ENCODE data around the gene H2BK1.

- TF ChIP-seq GATA2 (IDR thresholded peaks at IDR 0.05; ENCODE audit: low read depth, low read length) (no peak), GATA3 (IDR thresholded peaks at IDR 0.05; ENCODE audit: low read depth, low read length) (no peak)
These were observed 32.7 kb upstream of the H2BK1 start for GRCh38 chr7:151243045-151243349.

All from SH-SY5Y (cell line).